ENCODE data around the gene UGT2B11.
"Not testable (repeated sequence)": the region's sequence is repeated elsewhere in the genome, so short reads cannot be mapped to it uniquely, and the experiment has no call there.

GRCh38 chr4:69191905-69192304, 22.6 kb downstream of the UGT2B11 start:
- TF ChIP-seq CTCF, POLR2A (IDR thresholded peaks at IDR 0.05): not testable (repeated sequence)
